ENCODE results near the gene BHMT. TPM values are rescaled to one million over a fixed set of nuclear protein-coding genes. Genes with fewer than 3 reads are reported as not detected.
A peak's percentile ranks its signal among the peaks of the same experiment; 100 is the strongest.

Gene BHMT
- total RNA-seq, 1 donor from 2014 or later, result not detected

- Histone ChIP-seq H3K27ac (no peak overlapping the region), H3K36me3 (no peaks in the 10 kb centered on the region), H3K4me3 (no peak overlapping the region), H3K9me3 (no peaks in the 10 kb centered on the region), H3K27me3 (ENCODE audit: low read depth) (no peaks in the 10 kb centered on the region), H3K4me1 (peaks cover 7% of the 10 kb centered on the region)
- DNase-seq (no peak), ATAC-seq (no peak)
- TF ChIP-seq CTCF (IDR thresholded peaks at IDR 0.05), result no peak
- intact Hi-C loops (cut with DNase I), result loop anchor here (10.0 kb wide), 1 partner anchor 334 kb away; no protein-coding TSS in a partner anchor
Measured at GRCh38 chr5:79130781-79131180, 19.2 kb downstream of the BHMT start.

GRCh38 chr5:79133121-79133656 lies 21.6 kb downstream of the BHMT start:
- ATAC-seq, result peak; percentile 65 to 77
- Histone ChIP-seq H3K27me3 (ENCODE audit: low read depth) (no peaks in the 10 kb centered on the region), H3K9me3 (no peaks in the 10 kb centered on the region), H3K4me3 (peak overlapping the region; percentile 24), H3K4me1 (peaks cover 7% of the 10 kb centered on the region), H3K27ac (no peak overlapping the region), H3K36me3 (no peaks in the 10 kb centered on the region)
- no peak for DNase-seq
- intact Hi-C loops (cut with DNase I), result loop anchor here (10.0 kb wide), 1 partner anchor 332 kb away; no protein-coding TSS in a partner anchor
- TF ChIP-seq CTCF (IDR thresholded peaks at IDR 0.05), result peak; percentile 27

- peak; percentile 66 for TF ChIP-seq CTCF (IDR thresholded peaks at IDR 0.05)
- no peaks in the 10 kb centered on the region for H3K36me3 ChIP-seq
- H3K9me3 ChIP-seq, result no peaks in the 10 kb centered on the region
- ATAC-seq, result peak; percentile 88 to 92
- H3K4me3 ChIP-seq, result peak overlapping the region; percentile 24
- no peak overlapping the region for H3K27ac ChIP-seq
- peak; percentile 55 for DNase-seq
- peaks cover 7% of the 10 kb centered on the region for H3K4me1 ChIP-seq
- no peaks in the 10 kb centered on the region for H3K27me3 ChIP-seq (ENCODE audit: low read depth)
- intact Hi-C loops (cut with DNase I), result loop anchor here (10.0 kb wide), 1 partner anchor 331 kb away; no protein-coding TSS in a partner anchor
Measured at GRCh38 chr5:79133657-79134451, 22.2 kb downstream of the BHMT start.

- H3K27ac ChIP-seq, result no peak overlapping the region
- intact Hi-C loops (cut with DNase I), result loop anchor here (10.0 kb wide), 1 partner anchor 329 kb away; no protein-coding TSS in a partner anchor
- no peaks in the 10 kb centered on the region for H3K36me3 ChIP-seq
- no peak for DNase-seq
- peaks cover 7% of the 10 kb centered on the region for H3K4me1 ChIP-seq
- no peaks in the 10 kb centered on the region for H3K27me3 ChIP-seq (ENCODE audit: low read depth)
- H3K9me3 ChIP-seq, result no peaks in the 10 kb centered on the region
- no peak for ATAC-seq
- TF ChIP-seq CTCF (IDR thresholded peaks at IDR 0.05), result no peak
- H3K4me3 ChIP-seq, result no peak overlapping the region
Measured at GRCh38 chr5:79135790-79136553, 24.4 kb downstream of the BHMT start.

GRCh38 chr5:79136618-79137017 lies 25.0 kb downstream of the BHMT start:
- ATAC-seq (no peak), DNase-seq (no peak)
- Histone ChIP-seq H3K4me3 (no peak overlapping the region), H3K36me3 (no peaks in the 10 kb centered on the region), H3K27me3 (ENCODE audit: low read depth) (no peaks in the 10 kb centered on the region), H3K27ac (no peak overlapping the region), H3K4me1 (peaks cover 7% of the 10 kb centered on the region), H3K9me3 (no peaks in the 10 kb centered on the region)
- intact Hi-C loops (cut with DNase I), result loop anchor here (10.0 kb wide), 1 partner anchor 328 kb away; no protein-coding TSS in a partner anchor
- TF ChIP-seq CTCF (IDR thresholded peaks at IDR 0.05), result no peak
